ENCODE measurements around the gene CCNO.

Gene CCNO, protein sequence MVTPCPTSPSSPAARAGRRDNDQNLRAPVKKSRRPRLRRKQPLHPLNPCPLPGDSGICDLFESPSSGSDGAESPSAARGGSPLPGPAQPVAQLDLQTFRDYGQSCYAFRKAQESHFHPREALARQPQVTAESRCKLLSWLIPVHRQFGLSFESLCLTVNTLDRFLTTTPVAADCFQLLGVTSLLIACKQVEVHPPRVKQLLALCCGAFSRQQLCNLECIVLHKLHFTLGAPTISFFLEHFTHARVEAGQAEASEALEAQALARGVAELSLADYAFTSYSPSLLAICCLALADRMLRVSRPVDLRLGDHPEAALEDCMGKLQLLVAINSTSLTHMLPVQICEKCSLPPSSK

DNA sequence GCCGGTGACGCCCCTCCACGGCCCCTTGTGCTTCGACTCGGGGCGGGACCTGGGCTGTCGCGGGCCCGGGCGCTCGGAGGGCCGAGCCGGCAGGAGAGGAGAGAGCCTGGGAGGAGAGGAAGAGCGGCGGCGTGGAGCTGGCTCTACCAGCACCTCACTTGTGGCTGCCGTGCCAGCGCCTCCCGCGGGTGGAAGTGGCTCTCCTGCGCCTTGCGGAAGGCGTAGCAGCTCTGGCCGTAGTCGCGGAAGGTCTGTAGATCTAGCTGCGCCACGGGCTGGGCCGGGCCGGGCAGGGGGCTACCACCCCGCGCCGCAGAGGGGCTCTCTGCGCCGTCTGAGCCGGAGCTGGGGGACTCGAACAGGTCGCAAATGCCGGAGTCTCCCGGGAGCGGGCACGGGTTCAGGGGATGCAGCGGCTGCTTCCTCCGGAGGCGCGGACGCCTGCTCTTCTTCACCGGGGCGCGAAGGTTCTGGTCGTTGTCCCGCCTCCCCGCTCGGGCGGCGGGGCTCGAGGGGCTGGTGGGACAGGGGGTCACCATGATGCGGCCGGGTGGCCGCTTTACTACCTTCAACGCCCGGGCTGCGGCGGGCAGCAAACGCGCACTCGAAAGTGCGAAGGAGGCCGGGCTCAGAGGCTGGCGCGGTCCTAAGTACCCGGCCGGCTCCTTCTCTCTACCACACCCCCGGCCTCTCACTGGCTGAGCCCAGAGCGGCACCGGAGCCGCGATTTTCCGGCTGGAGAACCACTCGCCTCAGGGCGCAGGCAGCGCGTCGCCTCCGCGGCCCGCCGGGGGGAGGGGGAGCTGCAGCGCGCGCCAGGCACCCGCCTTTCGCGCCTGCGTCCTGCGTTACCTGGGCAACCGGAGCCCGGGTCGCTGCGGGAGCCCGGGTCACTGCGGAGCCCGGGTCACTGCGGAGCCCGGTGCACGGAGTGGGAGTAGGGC is at the start of gene CCNO:
CCNO (minus strand) TSS at position 624 of the 944 bp plus-strand sequence; CDS start at position 539, 85 bp downstream.
- no peak for DNase-seq (ENCODE audit: low spot score)

- no peak for DNase-seq (ENCODE audit: low spot score)
Measured at GRCh38 chr5:55278778-55279177, 45.4 kb upstream of the CCNO start.

GRCh38 chr5:55276771-55277170 is 43.4 kb upstream of the CCNO start:
- no peak for DNase-seq (ENCODE audit: low spot score)

DNA sequence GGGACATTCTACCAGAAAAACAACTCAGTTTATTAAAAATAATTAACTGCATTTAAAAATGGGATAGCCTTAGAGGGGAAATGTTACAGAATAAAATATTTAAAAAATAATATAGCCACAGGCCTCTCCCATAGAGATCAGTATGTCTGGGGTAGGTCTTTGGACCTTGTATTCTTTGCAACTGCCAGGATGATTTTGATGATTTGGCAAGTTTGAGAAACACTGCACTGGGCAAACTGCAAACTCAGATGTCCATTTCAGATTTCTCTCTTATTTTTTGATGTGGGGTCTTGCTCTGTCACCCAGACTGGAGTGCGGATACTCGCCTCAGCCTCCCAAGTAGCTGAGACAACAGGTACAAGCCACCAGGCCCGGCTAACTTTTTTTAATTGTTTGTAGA is 24.9 kb upstream of the CCNO start:
- DNase-seq (ENCODE audit: low spot score): no peak

DNA sequence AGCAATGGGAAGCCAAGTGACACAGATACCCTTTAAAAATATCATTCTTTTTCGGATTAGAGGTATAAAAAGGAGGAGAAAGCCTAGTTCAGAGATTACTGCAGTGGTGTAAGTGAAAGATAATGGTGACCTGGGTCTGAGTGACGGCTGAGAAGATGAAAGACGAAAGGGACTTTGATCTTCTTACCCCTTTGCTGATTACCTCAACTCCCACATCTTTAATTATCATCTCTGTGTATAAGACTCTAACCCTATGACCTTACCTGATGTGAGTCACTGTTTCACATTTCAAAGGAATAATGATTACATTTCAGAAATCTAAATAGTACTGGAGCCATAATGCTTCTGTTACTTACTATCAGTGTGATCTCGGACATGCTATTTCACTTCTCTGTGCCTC is 21.4 kb upstream of the CCNO start:
- DNase-seq (ENCODE audit: low spot score): no peak

GRCh38 chr5:55250064-55250463 is 16.7 kb upstream of the CCNO start:
- DNase-seq (ENCODE audit: low spot score): no peak

DNA sequence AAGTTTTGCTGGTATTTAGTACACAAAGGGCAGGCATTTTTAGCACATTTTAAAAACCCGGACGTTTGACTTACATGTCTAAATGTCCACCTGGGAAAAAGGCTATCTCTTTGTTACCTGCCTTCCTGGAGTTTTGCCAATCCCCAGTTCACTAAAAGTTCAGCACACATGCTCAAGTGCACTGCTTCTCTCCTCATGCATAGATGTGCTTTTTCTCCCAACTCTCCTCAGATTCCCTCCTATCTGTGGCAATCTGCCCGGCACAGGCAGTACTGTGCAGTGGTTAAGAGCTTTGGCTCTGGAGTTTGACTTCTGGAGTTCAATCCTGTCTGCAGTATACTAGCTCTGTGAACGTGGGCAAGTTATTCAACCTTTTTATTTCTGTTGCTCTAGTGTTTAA is 8.3 kb upstream of the CCNO start:
- DNase-seq (ENCODE audit: low spot score): no peak

DNA sequence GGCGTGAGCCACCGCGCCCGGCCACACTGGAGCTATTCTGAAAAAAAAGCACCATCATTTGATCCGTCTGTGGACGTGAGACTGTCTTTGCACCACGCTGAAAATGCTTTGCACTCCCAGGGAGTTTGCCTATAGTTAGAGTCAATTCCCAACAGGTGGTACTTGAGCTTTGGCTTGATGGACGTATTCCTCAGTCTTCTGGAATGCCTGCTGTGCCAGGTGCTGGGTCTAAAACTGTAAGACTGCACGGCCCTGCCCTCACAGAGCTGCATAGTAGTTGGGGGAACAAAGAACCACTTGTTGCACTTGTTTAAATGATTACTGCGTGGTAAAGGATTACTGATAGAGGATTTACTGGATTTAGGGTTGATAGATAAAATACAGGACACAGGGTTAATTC is 3.4 kb upstream of the CCNO start:
- DNase-seq (ENCODE audit: low spot score): no peak

- DNase-seq (ENCODE audit: low spot score): peak; percentile 2
Measured at GRCh38 chr5:55234121-55234700, 803 bp upstream of the CCNO start.

GRCh38 chr5:55232271-55232984 is 980 bp downstream of the CCNO start:
- no peak for DNase-seq (ENCODE audit: low spot score)

DNA sequence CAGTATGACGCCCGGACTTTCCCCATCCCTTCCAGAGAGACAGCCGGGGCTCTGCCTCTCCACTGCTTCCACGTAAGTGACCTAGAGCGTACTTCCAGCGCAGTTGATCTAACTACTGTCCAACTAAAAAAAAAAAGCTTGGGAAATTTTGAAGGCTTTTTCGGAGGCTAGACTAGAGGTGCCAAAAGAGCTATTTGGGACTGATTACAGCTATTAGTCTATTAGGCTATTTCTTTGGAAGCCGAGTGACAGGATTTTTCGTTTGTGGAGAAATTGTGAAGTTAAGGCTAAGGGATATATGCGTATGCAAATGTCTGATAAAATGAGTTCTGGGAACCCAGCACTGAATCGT is 1.5 kb downstream of the CCNO start:
- DNase-seq (ENCODE audit: low spot score): peak; percentile 1

GRCh38 chr5:55231029-55231918 is 2.1 kb downstream of the CCNO start:
- DNase-seq (ENCODE audit: low spot score): no peak

- DNase-seq (ENCODE audit: low spot score): no peak
Measured at GRCh38 chr5:55230086-55230629, 3.2 kb downstream of the CCNO start.

DNA sequence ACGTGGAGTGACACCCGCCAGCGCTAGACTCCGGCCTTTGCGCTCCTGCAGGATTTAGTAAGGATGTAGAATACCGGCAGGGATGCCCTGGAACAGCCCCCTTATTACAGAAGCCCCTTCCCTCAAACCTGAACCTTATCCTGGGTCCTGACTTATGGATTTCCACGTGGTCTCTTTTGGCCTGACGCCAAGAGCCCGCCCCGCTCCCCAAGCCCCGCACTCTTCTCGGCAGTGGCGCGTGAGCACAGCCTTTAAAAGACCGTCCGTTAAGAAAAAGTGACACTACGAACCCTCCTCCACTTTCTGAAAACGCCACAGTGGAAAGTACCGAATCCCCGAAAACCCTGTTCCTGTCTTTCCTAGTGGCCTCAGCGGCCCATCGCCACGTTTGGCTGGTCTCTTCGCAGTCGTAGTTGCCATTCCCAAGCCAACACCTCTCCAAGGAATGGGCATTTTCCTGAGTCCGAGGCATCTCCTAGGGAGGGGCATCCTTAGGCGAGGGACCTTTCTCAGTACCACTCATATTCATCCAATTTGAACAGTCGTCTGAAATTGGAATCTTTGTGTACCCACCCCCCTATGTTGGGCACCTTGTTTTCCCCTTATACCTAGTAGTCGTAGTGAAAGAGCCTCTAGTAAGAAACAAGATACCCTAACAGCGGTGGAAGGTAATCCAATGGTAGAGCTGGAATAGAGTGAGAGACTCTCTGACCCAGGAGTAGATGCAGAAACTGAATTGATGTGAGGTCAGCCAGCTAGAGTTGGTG is 5.6 kb downstream of the CCNO start:
- DNase-seq (ENCODE audit: low spot score): no peak

DNA sequence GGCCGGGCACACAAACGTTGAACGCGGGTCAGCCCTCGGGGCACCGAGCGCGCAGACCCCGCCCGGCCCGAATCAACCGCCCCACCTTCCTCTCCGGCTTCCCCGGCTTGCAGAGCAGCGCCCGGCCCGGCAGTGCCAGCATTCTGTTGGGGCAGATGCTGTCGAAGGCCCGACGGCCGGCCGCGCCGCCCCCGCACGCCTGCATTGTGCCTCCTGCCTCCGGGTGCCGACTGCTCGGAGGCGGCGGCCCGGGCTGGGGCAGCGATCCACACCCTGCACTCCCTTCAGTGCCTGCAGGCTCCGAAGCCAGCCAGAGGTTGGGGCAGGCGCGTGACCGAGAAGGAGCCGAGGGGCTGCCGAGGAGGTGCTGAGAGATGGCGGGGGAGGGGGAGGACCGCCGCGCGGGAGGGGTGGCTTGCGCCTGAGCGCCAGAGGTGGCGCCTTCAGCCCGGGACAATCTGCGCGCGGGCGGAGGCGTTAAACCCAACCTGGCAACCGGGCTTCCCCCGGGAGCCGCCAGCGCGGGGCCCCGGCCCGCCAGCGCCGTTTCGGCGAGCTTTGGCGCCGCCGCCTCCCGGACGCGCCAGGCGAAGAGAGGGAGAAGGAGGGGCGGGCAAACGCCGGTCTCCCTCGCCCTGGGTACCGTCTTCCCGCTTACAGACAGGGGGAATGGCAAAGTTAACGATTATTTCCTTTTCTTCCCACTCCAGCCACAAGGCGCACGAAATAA is 6.3 kb downstream of the CCNO start, which contains the start of gene MCIDAS:
MCIDAS (minus strand) TSS at position 382 of the 730 bp plus-strand sequence; CDS start at position 205, 177 bp downstream.
- no peak for DNase-seq (ENCODE audit: low spot score)

- DNase-seq (ENCODE audit: low spot score): no peak
Measured at GRCh38 chr5:55226027-55226933, 7.1 kb downstream of the CCNO start.

- DNase-seq (ENCODE audit: low spot score): no peak
Measured at GRCh38 chr5:55225346-55225745, 8.1 kb downstream of the CCNO start.

DNA sequence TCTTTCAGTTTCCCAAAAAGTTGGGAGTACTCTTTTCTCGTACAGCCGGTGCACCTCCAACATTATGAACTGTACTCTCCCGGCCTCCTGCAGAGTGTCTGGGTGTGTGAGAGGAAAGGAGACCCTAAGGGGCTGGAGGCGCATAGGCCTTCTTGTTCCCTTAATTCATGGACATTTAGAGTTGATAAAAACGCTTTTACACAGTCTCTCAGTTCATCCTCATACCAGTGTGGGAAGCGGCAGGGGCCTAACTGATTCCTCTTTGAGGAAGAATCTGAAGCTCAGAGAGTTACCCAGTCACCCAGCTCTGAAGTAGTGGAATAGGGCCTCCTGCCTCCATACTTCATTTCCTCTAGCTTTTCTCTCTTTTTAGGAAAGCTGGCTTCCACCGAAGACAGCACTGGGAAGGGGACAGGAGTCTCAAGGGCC is 9.6 kb downstream of the CCNO start:
- no peak for DNase-seq (ENCODE audit: low spot score)

All from pons (tissue), 1 donor.